Trophoblast cell (in vitro differentiated cells and primary cell): ENCODE data around the gene CD4.

Experiments used
- DNase-seq, 2 donors: peaks; one replicate each; pipeline ENCODE4 v3.0.0-alpha.2; 2016
- H2AFZ ChIP-seq: 2 replicates; pipeline ENCODE4 v1.6.1; 2013; ENCODE audit warnings: low read length, moderate library complexity, mild to moderate bottlenecking; ENCODE audit not compliant: insufficient read depth, poor library complexity
- H2AK5ac ChIP-seq: 2 replicates; pipeline ENCODE4 v1.6.1; 2013; ENCODE audit warnings: mild to moderate bottlenecking, low read length
- H2BK120ac ChIP-seq: 2 replicates; pipeline ENCODE4 v1.6.1; 2013; ENCODE audit warnings: low read length, mild to moderate bottlenecking, moderate library complexity; ENCODE audit not compliant: insufficient read depth, poor library complexity
- H2BK12ac ChIP-seq: 2 replicates; pipeline ENCODE4 v1.6.1; 2013; ENCODE audit warnings: mild to moderate bottlenecking, low read length, moderate library complexity
- H2BK5ac ChIP-seq: 2 replicates; pipeline ENCODE4 v1.6.1; 2013; ENCODE audit warnings: low read length, low read depth, moderate library complexity, mild to moderate bottlenecking; ENCODE audit not compliant: poor library complexity
- H3K14ac ChIP-seq: 2 replicates; pipeline ENCODE4 v1.6.1; 2013; ENCODE audit warnings: mild to moderate bottlenecking, low read length
- H3K18ac ChIP-seq: 2 replicates; pipeline ENCODE4 v1.6.1; 2013; ENCODE audit warnings: mild to moderate bottlenecking, low read length
- H3K23ac ChIP-seq: 2 replicates; pipeline ENCODE4 v1.6.1; 2013; ENCODE audit warnings: low read length
- H3K27ac ChIP-seq: 2 replicates; pipeline ENCODE4 v1.5.1; 2013; ENCODE audit warnings: low read depth, mild to moderate bottlenecking, inconsistent platforms, low read length, moderate library complexity
- H3K27me3 ChIP-seq: 2 replicates; pipeline ENCODE4 v1.6.1; 2013; ENCODE audit warnings: inconsistent platforms, mild to moderate bottlenecking, low read length, moderate library complexity; ENCODE audit not compliant: insufficient read depth
- H3K36me3 ChIP-seq, 2 experiments: 1 replicate in 1 of 2; 2 replicates in 1 of 2; pipeline ENCODE4 v1.6.1; 2013; ENCODE audit warnings: low read length in 2 of 2, mild to moderate bottlenecking in 2 of 2, moderate library complexity in 1 of 2; ENCODE audit not compliant: insufficient read depth in 2 of 2, control insufficient read depth in 1 of 2
- H3K4ac ChIP-seq: 2 replicates; pipeline ENCODE4 v1.6.1; 2013; ENCODE audit warnings: low read depth, mild to moderate bottlenecking, low read length, moderate library complexity
- H3K4me1 ChIP-seq, 2 experiments: 1 replicate in 1 of 2; 2 replicates in 1 of 2; pipeline ENCODE4 v1.6.1; 2013; ENCODE audit warnings: low read length in 2 of 2, mild to moderate bottlenecking in 2 of 2, moderate library complexity in 1 of 2; ENCODE audit not compliant: insufficient read depth in 2 of 2, control insufficient read depth in 1 of 2
- H3K4me2 ChIP-seq: 2 replicates; pipeline ENCODE4 v1.6.1; 2013; ENCODE audit warnings: inconsistent platforms, mild to moderate bottlenecking, low read length, moderate library complexity
- H3K4me3 ChIP-seq: 2 replicates; pipeline ENCODE4 v1.5.1; 2013; ENCODE audit warnings: mild to moderate bottlenecking, low read depth, low read length, inconsistent platforms
- H3K79me1 ChIP-seq: one replicate; pipeline ENCODE4 v1.6.1; 2013; ENCODE audit warnings: low read length
- H3K79me2 ChIP-seq: 2 replicates; pipeline ENCODE4 v1.6.1; 2013; ENCODE audit warnings: low read length, mild to moderate bottlenecking; ENCODE audit not compliant: control insufficient read depth, insufficient read depth, poor library complexity
- H3K9ac ChIP-seq: 2 replicates; pipeline ENCODE4 v1.6.1; 2013; ENCODE audit warnings: mild to moderate bottlenecking, low read length
- H3K9me3 ChIP-seq: 2 replicates; pipeline ENCODE4 v1.6.1; 2013; ENCODE audit warnings: low read depth, mild to moderate bottlenecking, control low read depth, inconsistent platforms, low read length; ENCODE audit not compliant: insufficient read depth
- H4K12ac ChIP-seq: 2 replicates; pipeline ENCODE4 v1.6.1; 2013; ENCODE audit warnings: low read depth, mild to moderate bottlenecking, low read length, moderate library complexity
- H4K8ac ChIP-seq: 2 replicates; pipeline ENCODE4 v1.6.1; 2013; ENCODE audit warnings: low read depth, mild to moderate bottlenecking, low read length, moderate library complexity
- H4K91ac ChIP-seq: one replicate; pipeline ENCODE4 v1.6.1; 2013; ENCODE audit warnings: low read depth, mild to moderate bottlenecking, low read length, moderate library complexity
- WGBS: extraction: QIAGEN DNeasy Blood & Tissue Kit; methylation state at CpG from one replicate; pipeline ENCODE4 v1.1.7; 2013; ENCODE audit warnings: missing lambda C conversion rate; ENCODE audit not compliant: insufficient read length, insufficient coverage; ENCODE audit errors: extremely low coverage; 5-methylcytosine and 5-hydroxymethylcytosine counted together

CD4 gene

DNA sequence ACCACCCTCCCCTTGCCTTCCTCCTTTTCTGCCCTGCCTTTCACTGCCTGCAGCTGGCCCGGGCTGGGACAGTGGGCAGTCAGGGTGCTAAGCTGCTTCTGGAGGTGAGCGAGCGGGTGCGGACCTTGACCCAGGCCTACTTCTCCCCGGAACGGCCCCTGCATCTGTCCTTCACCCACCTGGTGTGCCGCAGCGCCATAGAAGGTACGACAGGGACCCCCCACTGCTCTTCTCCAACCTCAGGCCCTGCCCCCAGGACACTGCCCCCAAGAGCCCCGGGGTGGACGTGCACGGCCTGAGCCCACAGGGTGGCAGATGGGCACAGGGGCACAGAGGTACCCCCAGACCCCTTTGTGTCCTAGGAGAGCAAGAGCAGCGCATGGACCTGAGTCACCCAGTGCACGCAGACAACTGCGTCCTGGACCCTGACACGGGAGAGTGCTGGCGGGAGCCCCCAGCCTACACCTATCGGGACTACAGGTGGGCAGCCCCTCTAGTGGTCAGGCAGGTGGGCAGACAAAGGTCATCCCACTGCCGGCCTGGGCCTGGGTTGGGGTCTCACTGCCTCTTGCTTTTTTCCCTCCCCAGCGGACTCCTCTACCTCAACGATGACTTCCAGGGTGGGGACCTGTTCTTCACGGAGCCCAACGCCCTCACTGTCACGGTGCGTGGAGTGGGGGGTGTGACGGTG is 48.2 kb downstream of the CD4 start:
- Histone ChIP-seq H3K27ac (no peak overlapping the region), H3K9ac (no peak overlapping the region), H3K4ac (no peak overlapping the region), H3K27me3 (no peaks in the 10 kb centered on the region), H2AK5ac (no peak overlapping the region), H3K4me1 (no peaks in the 10 kb centered on the region), H3K79me2 (no peaks in the 10 kb centered on the region), H2BK5ac (no peak overlapping the region), H3K79me1 (no peaks in the 10 kb centered on the region), H3K18ac (no peak overlapping the region), H4K8ac (no peak overlapping the region), H3K4me2 (no peak overlapping the region), H3K14ac (no peak overlapping the region), H2BK120ac (no peak overlapping the region), H2BK12ac (no peak overlapping the region), H3K4me3 (no peak overlapping the region), H4K12ac (no peak overlapping the region), H2AFZ (no peak overlapping the region), H3K9me3 (no peaks in the 10 kb centered on the region), H3K36me3 (peaks cover 43% of the 10 kb centered on the region in 2 experiments), H4K91ac (no peak overlapping the region), H3K23ac (no peak overlapping the region)
- DNase-seq: no peak
- whole genome bisulfite sequencing: no CpG with 5 or more reads among the region's 26 CpGs

DNA sequence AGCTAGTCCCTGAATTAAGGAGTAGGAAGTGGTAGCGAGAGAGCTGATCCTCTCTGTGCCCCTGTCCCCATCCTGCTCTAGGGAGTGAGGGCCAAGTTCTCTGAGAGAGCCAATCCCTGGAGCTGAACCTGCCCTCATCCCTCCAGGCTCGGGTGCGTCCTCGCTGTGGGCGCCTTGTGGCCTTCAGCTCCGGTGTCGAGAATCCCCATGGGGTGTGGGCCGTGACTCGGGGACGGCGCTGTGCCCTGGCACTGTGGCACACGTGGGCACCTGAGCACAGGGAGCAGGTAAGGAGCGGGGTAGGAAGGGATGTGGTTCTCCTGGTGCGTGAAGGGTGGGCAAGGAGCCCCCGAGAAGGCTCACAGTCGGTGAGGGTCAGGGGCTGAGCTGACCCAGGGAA is 49.5 kb downstream of the CD4 start:
- Histone ChIP-seq H3K79me2 (no peaks in the 10 kb centered on the region), H3K18ac (no peak overlapping the region), H2BK120ac (no peak overlapping the region), H4K91ac (no peak overlapping the region), H2AK5ac (no peak overlapping the region), H3K9ac (no peak overlapping the region), H3K23ac (no peak overlapping the region), H3K27ac (no peak overlapping the region), H4K8ac (no peak overlapping the region), H2BK12ac (no peak overlapping the region), H4K12ac (no peak overlapping the region), H3K4ac (no peak overlapping the region), H2BK5ac (no peak overlapping the region), H3K14ac (no peak overlapping the region), H3K79me1 (no peaks in the 10 kb centered on the region), H2AFZ (no peak overlapping the region), H3K36me3 (peaks cover 37 to 46% of the 10 kb centered on the region in 2 experiments), H3K9me3 (no peaks in the 10 kb centered on the region), H3K4me1 (no peaks in the 10 kb centered on the region), H3K4me2 (no peak overlapping the region), H3K4me3 (no peak overlapping the region), H3K27me3 (no peaks in the 10 kb centered on the region)
- DNase-seq: no peak
- no CpG with 5 or more reads among the region's 16 CpGs for WGBS

DNA sequence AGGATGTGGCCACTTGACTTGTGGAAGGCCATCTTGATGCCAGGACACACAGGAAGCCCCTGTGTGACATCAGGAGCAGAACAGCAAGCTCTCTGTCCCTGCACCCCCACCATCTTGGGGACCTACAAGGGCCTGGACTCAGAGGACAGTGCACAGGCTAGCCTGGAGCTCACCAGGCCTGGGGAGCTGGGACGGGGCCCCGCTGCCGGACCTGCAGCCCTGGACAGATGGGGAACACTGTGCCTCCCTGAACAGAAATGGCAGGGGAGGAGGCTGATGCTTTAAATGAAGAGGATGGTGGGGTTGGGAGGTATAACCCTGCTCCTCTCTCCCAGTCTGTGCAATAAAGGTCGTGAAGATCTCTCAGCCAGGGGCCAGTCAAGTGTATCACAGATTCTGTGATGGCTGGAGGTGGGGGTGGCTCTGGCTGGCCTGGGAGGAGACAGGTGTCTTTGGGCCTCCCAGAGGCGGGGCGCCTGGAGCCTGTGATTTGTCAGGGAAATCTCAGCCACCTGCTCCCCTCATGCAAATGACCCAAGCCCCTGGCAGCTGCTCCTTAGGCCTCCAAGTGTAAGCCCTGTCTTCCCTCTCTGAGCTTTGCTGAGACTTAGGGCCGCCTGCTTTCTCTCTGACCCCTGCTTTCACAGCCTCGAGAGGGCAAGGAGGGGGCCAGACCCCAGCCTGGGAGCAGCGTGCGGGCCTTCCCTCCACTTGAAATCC is 50.3 kb downstream of the CD4 start:
- Histone ChIP-seq H3K9me3 (no peaks in the 10 kb centered on the region), H3K18ac (no peak overlapping the region), H3K27ac (no peak overlapping the region), H3K4me3 (no peak overlapping the region), H3K79me1 (no peaks in the 10 kb centered on the region), H2AK5ac (no peak overlapping the region), H2BK12ac (no peak overlapping the region), H2BK5ac (no peak overlapping the region), H3K9ac (no peak overlapping the region), H4K91ac (no peak overlapping the region), H3K36me3 (peaks cover 36 to 48% of the 10 kb centered on the region in 2 experiments), H4K8ac (no peak overlapping the region), H3K79me2 (no peaks in the 10 kb centered on the region), H3K4me1 (no peaks in the 10 kb centered on the region), H3K14ac (no peak overlapping the region), H3K4ac (no peak overlapping the region), H3K4me2 (no peak overlapping the region), H4K12ac (no peak overlapping the region), H3K23ac (no peak overlapping the region), H2BK120ac (no peak overlapping the region), H2AFZ (no peak overlapping the region), H3K27me3 (no peaks in the 10 kb centered on the region)
- no CpG with 5 or more reads among the region's 10 CpGs for WGBS
- DNase-seq: no peak

DNA sequence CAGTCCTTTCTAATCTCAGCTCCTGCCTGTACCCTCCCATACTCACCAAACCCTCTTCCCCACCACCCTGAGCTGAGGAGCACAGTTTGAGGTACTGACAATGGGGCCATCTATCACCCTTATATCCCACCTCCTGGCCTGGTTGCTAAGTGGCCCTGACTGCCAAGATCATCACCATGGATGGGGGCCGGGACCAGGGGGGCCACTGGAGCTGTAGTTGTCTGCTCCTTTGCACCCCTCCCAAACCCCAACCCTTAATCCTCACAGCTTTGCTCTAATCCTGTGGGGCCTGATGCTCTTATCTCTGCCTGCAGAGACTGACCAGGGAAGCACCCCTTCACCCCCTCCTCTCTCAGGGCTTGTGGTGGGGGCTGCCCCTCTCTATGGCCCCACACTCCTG is 51.0 kb downstream of the CD4 start:
- no peak for DNase-seq
- no peak overlapping the region for H3K9ac ChIP-seq
- no peak overlapping the region for H2AK5ac ChIP-seq
- peaks cover 39 to 52% of the 10 kb centered on the region in 2 experiments for H3K36me3 ChIP-seq
- H3K27ac ChIP-seq: no peak overlapping the region
- H2BK120ac ChIP-seq: no peak overlapping the region
- H4K8ac ChIP-seq: no peak overlapping the region
- H3K4me3 ChIP-seq: no peak overlapping the region
- no peaks in the 10 kb centered on the region for H3K79me1 ChIP-seq
- no peak overlapping the region for H2BK12ac ChIP-seq
- no peak overlapping the region for H4K91ac ChIP-seq
- H3K27me3 ChIP-seq: no peaks in the 10 kb centered on the region
- no peak overlapping the region for H3K4ac ChIP-seq
- H3K9me3 ChIP-seq: no peaks in the 10 kb centered on the region
- no peak overlapping the region for H3K14ac ChIP-seq
- no peak overlapping the region for H2AFZ ChIP-seq
- H3K23ac ChIP-seq: no peak overlapping the region
- no CpG with 5 or more reads among the region's 1 CpG for whole genome bisulfite sequencing
- H4K12ac ChIP-seq: no peak overlapping the region
- H3K79me2 ChIP-seq: no peaks in the 10 kb centered on the region
- no peaks in the 10 kb centered on the region for H3K4me1 ChIP-seq
- no peak overlapping the region for H3K18ac ChIP-seq
- H2BK5ac ChIP-seq: no peak overlapping the region
- H3K4me2 ChIP-seq: no peak overlapping the region
